NCI-H748 (cell line): Measurements from ENCODE around the gene PRSS36.
A peak's percentile ranks its signal among the peaks of the same experiment; 100 is the strongest.
"Not testable (repeated sequence)": the region's sequence is repeated elsewhere in the genome, so short reads cannot be mapped to it uniquely, and the experiment has no call there.

Experiments
- DNase-seq: peaks from one replicate; lab custom pipeline; 2025; ENCODE audit not compliant: unreplicated experiment; lab: John Stamatoyannopoulos, UW

PRSS36 gene

GRCh38 chr16:31184888-31185287 is 35.0 kb upstream of the PRSS36 start:
- DNase-seq: no peak

DNA sequence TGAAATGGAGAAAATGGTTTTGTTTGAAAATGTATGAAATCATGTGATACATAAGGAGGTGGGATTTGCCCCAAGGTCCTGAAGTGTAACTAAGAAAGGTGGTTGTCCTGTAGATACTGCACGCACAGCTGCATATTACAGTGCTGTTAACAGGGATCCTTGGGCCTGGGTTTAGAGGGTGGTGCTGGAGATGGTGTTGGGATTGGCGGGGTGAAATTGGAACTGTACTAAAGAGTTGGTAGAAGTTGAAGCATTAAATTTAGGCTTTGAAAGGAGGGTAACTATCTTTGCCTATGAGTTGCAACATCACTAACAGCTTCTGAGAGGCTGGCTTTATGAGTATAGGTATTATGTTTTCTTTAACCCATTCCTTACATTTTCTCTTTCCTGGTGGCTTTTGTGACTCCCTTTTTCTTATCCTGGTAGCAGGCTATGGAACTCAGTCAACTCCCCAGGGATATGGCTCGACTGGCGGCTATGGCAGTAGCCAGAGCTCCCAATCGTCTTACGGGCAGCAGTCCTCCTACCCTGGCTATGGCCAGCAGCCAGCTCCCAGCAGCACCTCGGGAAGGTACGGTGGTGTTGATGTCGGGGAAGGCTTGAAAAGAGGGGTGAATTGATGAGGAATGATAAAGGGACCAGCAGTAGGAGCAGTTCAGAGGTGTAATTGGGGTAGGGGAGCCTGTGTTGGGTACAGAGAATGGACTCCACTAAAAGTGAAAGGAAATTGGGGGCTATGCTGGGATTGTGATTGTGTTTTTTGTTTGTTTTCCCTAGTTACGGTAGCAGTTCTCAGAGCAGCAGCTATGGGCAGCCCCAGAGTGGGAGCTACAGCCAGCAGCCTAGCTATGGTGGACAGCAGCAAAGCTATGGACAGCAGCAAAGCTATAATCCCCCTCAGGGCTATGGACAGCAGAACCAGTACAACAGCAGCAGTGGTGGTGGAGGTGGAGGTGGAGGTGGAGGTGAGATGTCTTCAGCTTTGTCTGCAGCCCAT is 33.9 kb upstream of the PRSS36 start:
- no peak for DNase-seq

- DNase-seq: no peak
Observed at GRCh38 chr16:31182391-31182790, 32.5 kb upstream of the PRSS36 start.

DNA sequence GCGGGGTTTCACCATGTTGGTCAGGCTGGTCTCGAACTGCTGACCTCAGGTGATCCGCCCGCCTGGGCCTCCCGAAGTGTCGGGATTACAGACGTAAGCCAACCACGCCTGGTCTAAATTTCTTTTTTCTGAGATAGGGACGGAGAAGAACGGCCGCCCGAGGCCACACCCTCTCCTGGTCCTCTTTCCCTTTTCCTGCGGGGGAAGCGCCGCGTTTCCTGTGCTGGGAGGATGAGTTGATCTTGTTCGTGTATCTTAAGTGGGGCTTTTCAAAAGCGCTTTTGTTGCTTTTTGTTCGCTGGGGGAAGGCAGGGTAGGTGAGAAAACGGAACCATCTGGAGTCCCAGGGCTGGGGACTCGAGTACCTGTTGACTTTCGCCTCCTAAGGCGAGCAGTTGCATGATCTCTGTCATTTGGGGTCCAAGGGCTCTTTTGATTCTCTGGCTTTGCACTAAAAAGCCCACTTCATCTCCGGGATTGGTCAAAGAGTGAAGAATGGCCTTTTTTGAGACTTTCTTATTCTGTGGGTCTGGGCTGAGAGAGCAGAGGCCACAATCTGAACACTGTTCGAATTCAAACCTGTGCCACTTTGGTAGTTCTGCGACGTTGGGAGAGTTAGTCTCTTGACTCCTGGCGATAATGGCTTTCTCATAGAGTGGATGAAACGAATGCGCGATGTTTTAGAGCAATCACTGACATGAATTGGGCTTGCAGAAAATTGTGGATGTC is 31.4 kb upstream of the PRSS36 start:
- DNase-seq: peak; percentile 45

DNA sequence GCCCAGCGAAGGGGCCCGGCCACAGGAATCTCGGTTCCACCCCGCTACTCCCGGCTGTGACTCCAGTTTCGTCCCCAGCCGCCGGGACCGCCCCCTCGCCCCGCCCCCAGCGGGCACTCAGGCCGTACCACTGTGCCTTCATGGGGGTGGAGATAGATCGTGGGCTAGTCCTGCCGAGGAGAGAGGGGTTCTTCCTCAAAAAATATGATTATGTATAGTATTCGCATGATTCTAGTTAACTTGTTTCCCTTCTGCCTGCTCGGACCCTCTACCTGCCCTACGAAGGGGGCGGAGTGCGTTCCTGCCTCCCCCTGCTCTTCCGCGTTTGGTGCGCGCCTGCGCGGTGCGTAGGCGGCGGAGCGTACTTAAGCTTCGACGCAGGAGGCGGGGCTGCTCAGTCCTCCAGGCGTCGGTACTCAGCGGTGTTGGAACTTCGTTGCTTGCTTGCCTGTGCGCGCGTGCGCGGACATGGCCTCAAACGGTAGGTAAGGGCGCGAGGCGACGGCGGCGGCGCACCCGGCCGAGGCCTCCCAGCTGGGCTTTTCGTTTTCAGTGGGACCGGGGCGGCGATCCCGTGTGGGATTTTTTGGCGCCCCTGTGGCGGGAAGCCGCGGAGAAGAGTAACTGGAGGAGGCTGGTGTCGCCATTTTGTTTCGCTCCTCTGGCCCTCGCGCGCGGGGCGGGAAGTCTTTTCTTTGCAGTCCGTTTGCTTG is 30.0 kb upstream of the PRSS36 start, which contains the start of gene FUS:
Gene FUS, plus strand, starts transcription at position 393 of the 713 bp plus-strand sequence. Its CDS starts 76 bp downstream, at position 469.
- DNase-seq: peak; percentile 84

DNA sequence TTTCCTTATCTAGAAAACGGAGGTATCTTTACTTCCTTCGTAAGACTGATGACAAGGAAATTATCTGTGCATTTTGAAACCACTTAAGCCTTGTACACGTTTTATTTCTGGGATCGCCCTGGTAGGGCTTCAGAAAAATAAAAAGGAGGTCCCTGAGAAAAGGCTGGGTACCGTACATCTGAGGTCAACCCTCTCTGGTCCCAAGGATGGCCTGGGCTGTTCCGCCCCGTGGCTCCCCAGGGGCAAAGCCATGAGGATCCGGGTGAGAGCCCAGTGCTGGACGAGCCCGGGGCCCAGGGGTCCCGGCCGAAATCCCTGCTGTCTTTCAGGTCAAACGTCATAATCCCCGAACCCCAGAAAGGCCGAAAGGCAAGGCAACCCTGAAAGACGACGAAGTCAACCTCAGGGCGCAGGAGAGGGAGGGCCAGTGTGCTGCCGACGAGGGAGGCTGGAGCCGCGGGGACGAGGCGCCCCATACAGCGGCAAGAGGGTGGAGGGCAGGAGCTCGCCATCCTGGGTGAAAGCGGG is 29.4 kb upstream of the PRSS36 start:
- DNase-seq: no peak

DNA sequence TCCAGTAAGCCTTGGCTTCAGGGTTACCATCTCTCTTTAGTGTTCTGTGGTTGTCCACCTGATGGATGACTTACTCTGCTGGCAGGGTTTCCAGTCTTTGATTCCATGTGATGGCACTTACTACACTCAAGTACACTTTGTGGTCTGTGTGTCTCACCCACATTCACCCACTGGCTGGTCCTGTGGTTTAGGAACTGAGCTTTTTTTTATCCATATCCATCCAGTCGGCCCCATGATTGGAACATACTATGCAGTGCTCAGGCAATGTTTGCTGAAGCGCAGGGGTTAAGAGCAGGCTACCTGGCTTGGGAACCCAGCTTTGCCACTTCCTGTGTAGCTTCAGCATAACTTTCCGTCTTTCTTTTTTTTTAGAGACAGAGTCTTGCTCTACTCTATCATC is 27.3 kb upstream of the PRSS36 start:
- no peak for DNase-seq

- DNase-seq: peak; percentile 84
Observed at GRCh38 chr16:31170048-31170447, 20.2 kb upstream of the PRSS36 start.

DNA sequence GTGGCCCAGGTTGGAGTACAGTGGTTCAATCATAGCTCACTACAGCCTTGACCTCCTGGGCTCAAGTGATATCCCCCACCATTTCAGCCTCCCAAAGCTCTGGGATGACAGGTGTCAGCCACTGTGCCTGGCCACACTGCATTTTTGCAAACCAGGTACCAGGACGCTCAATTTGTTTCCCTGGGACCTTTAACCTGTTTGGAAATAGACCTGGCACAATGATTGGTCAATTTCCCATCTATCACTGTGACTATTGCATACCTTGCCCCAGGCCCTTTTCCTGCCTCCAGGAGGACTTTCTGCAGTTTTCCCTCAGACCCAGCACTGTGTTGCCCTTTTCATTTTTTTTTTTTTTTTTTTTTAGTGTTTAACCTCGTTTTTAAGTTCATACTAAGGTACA is 19.0 kb upstream of the PRSS36 start:
- no peak for DNase-seq

DNA sequence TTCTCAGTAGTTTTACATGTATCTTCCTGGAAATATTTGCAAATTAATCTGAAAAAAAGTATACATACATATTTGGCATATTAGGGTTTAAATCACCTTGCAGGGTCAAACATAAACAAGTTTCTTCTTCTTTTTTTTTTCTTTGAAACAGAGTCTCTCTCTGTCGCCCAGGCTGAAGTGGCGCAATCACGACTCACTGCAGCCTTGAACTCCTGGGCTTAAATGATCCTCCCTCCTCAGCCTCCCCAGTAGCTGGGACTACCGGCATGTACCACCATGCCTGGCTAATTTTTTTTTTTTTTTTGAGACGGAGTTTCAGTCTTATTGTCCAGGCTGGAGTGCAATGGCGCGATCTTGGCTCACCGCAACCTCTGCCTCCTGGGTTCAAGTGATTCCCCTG is 17.4 kb upstream of the PRSS36 start:
- DNase-seq: no peak

DNA sequence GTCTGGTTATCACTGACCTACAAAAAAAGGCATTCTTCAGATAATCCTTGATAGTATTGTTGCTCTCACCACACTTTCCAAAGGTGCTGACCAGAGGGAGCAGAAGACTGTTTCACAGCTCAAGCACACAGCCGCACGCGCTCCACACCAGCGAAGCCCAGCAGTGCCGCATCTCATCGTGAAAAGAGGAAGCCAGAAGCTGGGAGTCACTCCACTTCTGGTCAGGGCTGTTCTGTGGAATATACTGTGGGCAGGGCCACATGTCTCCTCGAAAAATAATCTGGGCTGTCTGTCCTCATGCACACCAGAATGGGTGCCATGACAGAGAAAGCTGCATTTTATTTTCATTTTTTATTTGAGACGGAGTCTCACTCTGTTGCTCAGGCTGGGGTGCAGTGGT is 7.3 kb upstream of the PRSS36 start:
- no peak for DNase-seq

- DNase-seq: not testable (repeated sequence)
Observed at GRCh38 chr16:31150976-31151375, 1.1 kb upstream of the PRSS36 start.

GRCh38 chr16:31149332-31149731 is 534 bp downstream of the PRSS36 start:
- DNase-seq: no peak

DNA sequence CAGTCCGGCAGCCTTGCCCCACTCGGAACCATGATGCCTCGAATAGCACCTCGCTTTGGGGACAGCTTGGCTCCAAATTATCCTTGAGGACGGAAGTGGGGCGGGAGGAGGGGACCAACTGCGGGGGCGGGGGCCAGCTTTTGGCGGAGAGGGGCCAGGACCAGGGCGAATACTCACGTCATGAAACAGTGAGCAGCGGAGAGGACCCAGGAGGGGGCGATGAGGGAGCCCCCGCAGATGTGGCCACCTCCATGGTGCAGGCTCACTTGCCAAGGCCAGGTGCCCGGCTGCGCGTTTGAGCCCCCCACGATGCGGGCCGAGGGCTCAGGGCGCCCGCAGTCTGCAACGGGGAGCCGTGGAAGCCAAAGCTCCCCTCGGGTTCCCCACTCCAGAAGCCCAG is 970 bp downstream of the PRSS36 start:
- no peak for DNase-seq

DNA sequence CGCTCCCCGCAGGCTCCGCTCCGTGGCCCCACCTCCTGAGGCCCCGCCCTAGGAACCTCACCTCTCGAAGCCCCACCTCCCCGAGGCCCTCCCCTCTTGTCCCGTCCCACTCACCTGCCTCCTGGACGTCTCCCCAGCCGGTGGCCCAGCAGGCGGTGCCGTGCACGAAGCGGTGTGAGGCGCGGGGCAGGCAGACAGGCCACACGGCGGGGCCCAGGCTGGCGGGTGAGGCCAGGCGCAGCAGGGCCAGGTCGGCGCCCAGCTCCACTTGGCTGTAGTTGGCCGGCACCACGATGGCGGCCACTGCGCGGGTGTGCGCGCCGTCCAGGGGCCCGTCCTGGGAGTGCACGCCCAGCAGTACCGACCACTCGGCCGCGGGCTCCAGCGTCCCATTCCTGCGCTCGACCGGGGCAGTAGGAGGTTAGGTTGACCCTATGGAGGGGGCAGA is 1.6 kb downstream of the PRSS36 start:
- no peak for DNase-seq

GRCh38 chr16:31147574-31147973 is 2.3 kb downstream of the PRSS36 start:
- no peak for DNase-seq

- no peak for DNase-seq
Observed at GRCh38 chr16:31145398-31145990, 4.4 kb downstream of the PRSS36 start.

DNA sequence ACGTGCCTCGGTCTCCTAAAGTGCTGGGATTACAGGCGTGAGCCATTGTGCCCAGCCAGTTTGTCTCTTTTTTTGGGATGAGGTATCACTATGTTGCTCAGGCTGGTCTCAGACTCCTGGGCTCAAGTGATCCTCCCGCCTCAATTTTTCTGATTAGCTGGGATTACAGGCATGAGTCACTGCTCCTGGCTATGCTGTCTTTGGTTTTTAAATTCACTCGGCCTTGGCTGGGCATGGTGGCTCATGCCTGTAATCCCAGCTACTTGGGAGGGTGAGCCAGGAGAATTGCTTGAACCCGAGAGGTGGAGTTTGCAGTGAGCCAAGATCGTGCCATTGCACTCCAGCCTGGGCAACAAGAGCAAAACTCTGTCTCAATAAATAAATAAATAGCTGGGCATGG is 5.4 kb downstream of the PRSS36 start:
- DNase-seq: not testable (repeated sequence)

DNA sequence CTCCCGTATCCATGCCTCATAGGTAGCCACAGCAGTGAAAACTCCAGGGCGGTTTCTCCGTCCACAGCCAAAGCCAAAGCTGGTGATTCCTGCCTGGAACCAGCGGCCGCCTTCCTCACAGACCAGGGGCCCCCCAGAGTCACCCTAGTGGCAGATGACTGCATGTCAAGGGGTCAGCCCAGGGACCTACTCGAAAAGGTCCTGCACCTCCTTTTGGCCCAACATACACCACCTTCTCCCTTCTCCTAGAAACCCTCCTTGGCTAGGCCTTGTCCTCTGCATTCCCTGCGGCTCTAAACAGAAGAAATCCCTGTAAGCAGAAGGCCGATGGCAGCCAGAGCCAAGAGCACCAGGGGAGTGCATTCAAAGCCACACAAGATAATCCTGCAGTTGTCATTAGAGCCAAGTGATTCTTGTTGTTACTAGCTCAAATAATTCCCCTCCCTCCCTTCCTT is 6.1 kb downstream of the PRSS36 start:
- no peak for DNase-seq

GRCh38 chr16:31143011-31143693 is 6.7 kb downstream of the PRSS36 start:
- DNase-seq: no peak
